GM18499 (cell line): ENCODE results near the gene RNU5B-1.
"Not testable (repeated sequence)": the region's sequence is repeated elsewhere in the genome, so short reads cannot be mapped to it uniquely, and the experiment has no call there.

Experiments
- ATAC-seq: cut with Tn5 transposase; IDR thresholded peaks from one replicate; pipeline ENCODE4 v1.9.1; 2021; ENCODE audit warnings: moderate number of reproducible peaks; ENCODE audit not compliant: insufficient read depth, unreplicated experiment

Gene RNU5B-1

DNA sequence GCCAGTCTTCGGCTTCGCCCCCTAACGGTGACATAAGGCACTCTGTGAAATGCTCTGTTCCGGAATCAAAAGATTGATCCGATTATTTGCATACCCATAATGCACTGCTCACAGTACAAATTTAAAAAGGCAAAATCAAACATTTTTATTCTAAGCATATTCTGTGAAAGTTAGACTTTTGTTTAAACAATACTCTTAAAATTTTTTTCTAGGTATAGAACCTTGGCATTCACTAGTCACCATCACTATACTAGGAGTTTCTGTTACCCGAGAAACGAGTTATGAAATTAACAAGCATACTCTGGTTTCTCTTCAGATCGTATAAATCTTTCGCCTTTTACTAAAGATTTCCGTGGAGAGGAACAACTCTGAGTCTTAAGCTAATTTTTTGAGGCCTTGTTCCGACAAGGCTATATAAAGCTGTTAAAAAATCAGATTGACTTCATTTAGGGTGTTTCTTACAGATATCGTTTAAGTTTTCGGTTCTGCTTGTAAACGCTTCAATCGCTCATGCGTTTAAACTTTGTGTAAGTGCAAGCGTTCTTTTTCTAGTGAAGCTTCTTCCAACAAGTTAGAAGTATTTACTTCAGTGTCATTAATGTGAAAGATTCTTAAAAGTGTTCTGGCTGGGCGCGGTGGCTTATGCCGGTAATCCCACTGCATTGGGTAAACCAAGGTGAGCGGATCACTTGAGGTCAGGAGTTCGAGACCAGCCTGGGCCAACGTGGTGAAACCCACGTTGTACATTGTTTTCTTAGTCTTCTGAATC lies at the start of gene RNU5B-1:
TSS of gene RNU5B-1 (plus strand) at position 297 of the 769 bp plus-strand sequence.
- peak; percentile 48 for ATAC-seq

GRCh38 chr15:65254758-65255157 lies 49.7 kb upstream of the RNU5B-1 start:
- ATAC-seq: no peak

DNA sequence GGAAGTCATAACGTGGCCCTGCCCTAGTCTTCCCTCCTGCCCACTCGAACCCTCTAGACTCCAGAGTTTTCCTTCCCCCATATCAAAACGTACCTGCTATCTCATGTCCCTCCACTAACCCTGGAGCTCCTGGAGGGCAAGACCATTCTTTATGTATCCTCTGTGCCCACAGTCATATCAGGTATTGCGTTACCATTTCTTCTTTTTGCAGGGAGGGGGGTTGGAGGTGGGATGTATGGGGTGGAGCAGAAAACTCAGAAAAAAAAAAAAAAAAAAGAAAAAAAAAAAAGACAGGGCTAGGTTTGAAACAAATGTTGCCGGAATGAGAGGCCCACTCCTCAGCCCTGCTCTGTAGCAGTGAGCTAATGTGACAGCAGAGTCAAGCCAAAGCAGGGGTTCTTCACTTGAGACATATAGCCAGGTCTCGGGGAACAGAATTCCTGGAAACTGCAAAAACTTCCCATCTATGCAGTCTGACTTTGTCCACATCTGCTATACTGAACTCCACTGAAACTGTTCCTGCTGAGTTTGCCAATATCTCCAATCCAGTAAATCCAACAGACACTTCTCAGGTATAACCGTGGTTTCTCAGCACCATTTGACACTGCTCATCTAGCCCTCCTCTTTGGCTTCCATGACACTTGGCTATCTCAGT lies 48.9 kb upstream of the RNU5B-1 start:
- ATAC-seq: no peak

DNA sequence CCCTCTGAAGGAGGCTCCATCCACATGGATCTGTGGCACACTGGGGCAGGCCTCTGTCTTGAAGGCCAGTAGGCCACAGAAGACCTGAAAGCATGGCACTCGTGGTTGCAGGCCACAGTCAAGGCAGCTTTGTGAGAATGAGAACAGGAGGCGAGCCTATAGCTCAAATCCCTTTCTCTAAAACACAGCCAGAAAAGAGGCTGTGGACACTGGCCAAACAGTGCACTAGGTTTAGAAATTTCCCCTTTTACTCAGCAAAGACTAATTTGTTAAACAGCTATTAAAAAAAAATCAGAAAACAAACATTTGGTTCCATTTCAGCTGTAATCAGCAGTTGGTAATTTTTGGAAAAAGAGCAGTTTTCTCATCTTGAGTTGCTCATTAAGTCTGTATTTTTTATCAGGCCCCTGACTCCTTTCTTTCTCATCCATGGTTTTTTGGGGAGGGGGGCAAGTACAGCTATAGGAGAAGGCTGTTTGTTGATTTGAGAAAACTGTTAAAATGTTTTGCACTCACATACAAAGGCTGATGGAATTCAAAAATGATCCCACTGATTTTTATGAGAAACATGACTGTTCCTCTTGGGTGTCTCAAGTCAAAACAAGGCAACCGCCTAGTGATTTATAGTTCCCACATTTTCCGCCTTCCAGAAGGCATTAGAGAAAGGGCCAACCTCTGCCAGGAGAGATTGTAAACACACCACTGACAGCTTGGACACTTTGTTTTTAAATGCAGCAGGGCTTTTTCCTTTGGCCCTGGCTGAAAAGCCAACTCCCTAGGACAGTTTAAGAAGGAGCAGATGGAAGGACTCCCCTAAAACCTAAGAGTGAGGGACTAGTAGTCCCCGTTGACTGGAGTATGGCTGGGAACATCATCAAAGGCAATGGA lies 45.9 kb upstream of the RNU5B-1 start:
- ATAC-seq: no peak

- no peak for ATAC-seq
These were observed 45.1 kb upstream of the RNU5B-1 start for GRCh38 chr15:65259367-65259797.

DNA sequence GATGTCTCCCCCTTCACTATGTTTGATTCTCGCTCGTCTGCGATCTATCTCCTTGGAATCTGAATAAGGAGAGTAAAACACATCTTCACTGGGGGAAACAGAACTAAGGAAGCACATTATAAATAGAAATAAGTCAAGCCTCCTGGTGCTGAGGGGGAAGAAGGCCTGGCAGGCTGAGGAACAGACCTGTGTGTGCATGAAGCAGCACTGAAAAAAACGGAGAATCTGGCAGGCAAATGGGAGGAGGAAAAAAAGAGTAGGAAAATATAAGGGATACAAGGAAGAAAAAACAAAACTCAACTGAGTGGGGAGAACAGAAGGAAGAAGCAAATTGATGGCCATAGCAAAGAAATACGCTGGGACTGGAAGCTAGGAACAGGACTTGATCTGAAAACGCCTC lies 43.5 kb upstream of the RNU5B-1 start:
- ATAC-seq: no peak

DNA sequence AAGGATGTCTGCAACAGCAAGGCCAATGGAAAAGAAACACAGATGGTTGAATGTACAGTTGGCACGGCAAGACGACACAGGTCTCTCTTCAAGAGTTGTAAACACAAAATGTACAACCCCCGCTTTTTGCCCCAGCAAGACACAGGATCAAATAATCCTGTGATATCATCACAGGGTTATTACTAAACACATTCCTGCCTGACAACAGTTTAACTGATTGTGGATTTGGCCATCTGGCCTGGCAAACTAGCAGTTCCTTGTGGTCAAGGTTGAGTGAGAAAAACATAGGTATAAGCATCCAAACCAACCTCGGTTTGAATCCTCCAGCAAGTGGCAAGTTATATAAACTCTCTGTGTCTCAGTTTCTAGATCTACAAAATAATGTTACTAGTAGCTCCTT lies 41.2 kb upstream of the RNU5B-1 start:
- ATAC-seq: no peak

GRCh38 chr15:65264863-65265430 lies 39.5 kb upstream of the RNU5B-1 start:
- ATAC-seq: no peak

- ATAC-seq: no peak
These were observed 38.0 kb upstream of the RNU5B-1 start for GRCh38 chr15:65266469-65266868.

DNA sequence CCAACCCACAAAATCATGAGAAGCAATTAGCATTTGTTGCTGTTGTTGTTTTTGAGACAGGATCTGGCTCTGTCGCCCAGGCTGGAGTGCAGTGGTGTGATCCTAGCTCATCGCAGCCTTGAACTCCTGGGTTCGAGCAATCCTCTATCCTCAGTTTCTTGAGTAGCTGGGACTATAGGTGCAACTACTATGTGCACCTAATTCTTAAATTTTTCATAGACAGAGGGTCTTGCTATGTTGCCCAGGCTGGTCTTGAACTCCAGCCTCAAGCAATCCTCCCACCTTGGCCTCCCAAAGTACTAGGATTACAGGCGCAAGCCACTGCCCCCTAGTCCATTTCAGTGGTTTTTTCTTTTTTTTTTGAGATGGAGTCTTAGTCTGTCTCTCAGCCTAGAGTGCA lies 36.1 kb upstream of the RNU5B-1 start:
- no peak for ATAC-seq

DNA sequence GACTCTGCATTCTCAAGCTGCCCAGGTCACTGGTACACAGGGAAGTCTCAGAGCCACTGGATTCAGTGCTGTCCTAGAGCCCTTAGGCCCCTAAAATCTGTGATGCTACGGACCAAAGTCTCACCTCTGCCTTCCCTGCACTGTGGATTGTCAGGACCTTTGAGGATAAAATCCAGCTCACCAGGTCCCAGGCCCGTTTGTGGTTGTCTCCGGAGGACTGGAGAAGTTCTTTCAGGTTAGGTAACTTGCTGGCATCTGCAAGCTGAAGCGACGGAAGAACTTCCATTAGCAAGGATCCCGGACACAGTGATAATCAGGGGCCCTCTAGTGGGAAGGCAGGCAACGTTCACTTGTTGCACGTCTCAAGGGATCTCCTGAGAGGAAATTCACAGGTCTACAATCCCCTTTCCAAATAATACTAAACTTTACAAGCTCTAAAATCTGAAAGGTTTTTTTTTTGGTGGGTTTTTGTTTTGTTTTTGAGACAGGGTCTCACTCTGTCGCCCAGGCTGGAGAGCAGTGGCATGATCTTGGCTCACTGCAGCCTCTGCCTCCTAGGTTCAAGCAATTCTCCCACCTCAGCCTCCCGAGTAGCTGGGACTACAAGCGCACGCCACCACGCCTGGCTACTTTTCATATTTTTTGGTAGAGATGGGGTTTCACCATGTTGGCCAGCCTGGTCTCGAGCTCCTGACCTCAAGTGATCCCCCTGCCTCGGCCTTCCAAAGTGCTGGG lies 33.5 kb upstream of the RNU5B-1 start:
- not testable (repeated sequence) for ATAC-seq

DNA sequence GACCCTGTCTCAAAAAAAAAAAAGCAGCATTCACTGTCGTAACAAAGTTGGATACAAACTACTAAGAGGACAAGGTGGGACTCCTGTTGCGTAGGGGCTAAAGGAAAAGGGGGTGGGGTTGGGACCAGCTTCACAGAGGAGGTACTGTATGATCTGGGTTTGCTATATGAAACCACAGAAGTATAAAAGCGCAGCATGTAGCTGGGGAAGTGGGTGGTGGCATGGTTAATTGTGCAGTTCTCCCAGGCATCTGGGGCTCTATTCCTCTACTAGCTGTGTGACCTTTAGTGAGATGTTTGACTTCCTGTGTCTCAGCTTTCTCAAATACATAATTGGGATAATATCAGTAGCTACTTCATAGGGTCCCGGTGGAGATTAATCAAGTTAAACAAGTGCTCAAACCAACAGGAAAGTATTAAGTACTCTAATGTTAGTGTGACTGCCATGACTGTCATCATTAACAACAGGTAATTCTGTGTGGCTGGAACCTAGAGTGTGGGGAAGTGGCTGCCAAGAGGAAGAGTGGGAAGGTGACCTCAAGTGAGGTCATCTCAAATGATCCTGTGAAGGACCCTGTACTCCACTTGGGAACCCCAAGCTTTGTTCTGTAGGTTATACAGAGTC lies 29.3 kb upstream of the RNU5B-1 start:
- ATAC-seq: no peak

DNA sequence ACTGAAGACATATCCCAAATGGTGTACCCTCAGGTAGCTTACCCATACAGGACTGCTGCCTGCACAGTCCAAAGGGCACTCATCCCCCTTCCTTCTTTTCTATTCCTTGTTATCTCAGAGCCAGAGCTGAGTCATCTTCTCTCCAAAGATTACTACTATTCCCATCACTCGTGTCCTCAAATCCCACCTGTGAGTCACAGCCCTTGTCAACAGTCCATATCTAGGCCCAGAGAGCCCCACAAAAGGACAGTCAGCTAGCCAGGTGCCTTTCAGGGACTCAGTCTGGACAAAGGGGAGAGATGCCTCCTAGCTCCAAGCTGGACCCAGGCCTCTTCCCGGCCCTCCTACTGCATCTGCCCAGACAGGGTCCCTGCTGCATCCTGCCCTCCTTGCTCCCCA lies 28.8 kb upstream of the RNU5B-1 start:
- no peak for ATAC-seq

GRCh38 chr15:65277015-65277414 lies 27.5 kb upstream of the RNU5B-1 start:
- ATAC-seq: no peak

DNA sequence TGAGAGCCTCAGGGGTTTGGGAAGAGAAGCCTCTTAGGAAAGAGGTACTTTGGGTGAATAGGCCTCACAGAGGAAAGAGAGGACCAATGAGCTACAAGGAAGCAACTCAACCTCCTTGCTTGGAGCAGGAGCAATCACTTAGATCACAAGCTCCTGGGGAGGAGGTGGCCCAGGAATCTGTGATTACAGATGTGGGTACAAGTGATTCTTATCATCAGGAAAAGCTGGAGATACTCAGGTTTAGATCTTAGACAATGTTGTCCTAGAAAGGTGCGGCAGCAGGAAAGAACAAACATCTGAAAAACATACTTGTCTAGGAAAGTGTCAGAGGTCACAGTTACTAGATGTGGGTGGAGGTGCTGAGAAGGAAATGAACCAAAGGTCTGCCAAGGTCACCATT lies 26.0 kb upstream of the RNU5B-1 start:
- ATAC-seq: no peak

- ATAC-seq: no peak
These were observed 19.0 kb upstream of the RNU5B-1 start for GRCh38 chr15:65285291-65286068.

- ATAC-seq: no peak
These were observed 18.3 kb upstream of the RNU5B-1 start for GRCh38 chr15:65286069-65286703.
